Measurements from ENCODE around the gene SARS2.
A peak's percentile ranks its signal among the peaks of the same experiment; 100 is the strongest.

Gene SARS2

GRCh38 chr19:38913958-38914357 lies 16.6 kb downstream of the SARS2 start:
- H3K9ac ChIP-seq (ENCODE audit: low read depth, low read length, poor library complexity, severe bottlenecking), result no peak overlapping the region
- no peaks in the 10 kb centered on the region for H3K27me3 ChIP-seq (ENCODE audit: insufficient read depth, low read length, poor library complexity, severe bottlenecking)
- H3F3A ChIP-seq (ENCODE audit: low read depth), result no peaks in the 10 kb centered on the region
- TF ChIP-seq CTCF (conservative IDR thresholded peaks at IDR 0.05; ENCODE audit: low read length) (no peak), EZH2phosphoT487 (IDR thresholded peaks at IDR 0.05; ENCODE audit: borderline replicate concordance) (no peak)
- no peak overlapping the region for H3K4me3 ChIP-seq (ENCODE audit: low read length, poor library complexity, severe bottlenecking)
- H4K20me1 ChIP-seq (ENCODE audit: insufficient read depth, low read length, poor library complexity, severe bottlenecking), result no peaks in the 10 kb centered on the region
- no peaks in the 10 kb centered on the region for H3K36me3 ChIP-seq (ENCODE audit: insufficient read depth, low read length)
- H3K9me3 ChIP-seq (ENCODE audit: insufficient read depth, low read depth, low read length), result no peaks in the 10 kb centered on the region
- no peaks in the 10 kb centered on the region for H3K9me2 ChIP-seq (replicated peaks; ENCODE audit: low read depth, low read length)
- H2AFZ ChIP-seq (ENCODE audit: low read length), result no peak overlapping the region
- no peaks in the 10 kb centered on the region for H3K79me2 ChIP-seq (ENCODE audit: insufficient read depth, low read length)
- no peak overlapping the region for H3K4me2 ChIP-seq (ENCODE audit: low read depth, low read length, poor library complexity, severe bottlenecking)
- peaks cover 7% of the 10 kb centered on the region for H3K4me1 ChIP-seq (ENCODE audit: insufficient read depth, low read length, poor library complexity, severe bottlenecking)

GRCh38 chr19:38912600-38913514 lies 17.7 kb downstream of the SARS2 start:
- no peaks in the 10 kb centered on the region for H3K27me3 ChIP-seq (ENCODE audit: insufficient read depth, low read length, poor library complexity, severe bottlenecking)
- no peak overlapping the region for H2AFZ ChIP-seq (ENCODE audit: low read length)
- no peak overlapping the region for H3K4me2 ChIP-seq (ENCODE audit: low read depth, low read length, poor library complexity, severe bottlenecking)
- no peaks in the 10 kb centered on the region for H3K36me3 ChIP-seq (ENCODE audit: insufficient read depth, low read length)
- H3K4me1 ChIP-seq (ENCODE audit: insufficient read depth, low read length, poor library complexity, severe bottlenecking), result peaks cover 7% of the 10 kb centered on the region
- no peaks in the 10 kb centered on the region for H3K9me2 ChIP-seq (replicated peaks; ENCODE audit: low read depth, low read length)
- H3K4me3 ChIP-seq (ENCODE audit: low read length, poor library complexity, severe bottlenecking), result no peak overlapping the region
- no peaks in the 10 kb centered on the region for H3K9me3 ChIP-seq (ENCODE audit: insufficient read depth, low read depth, low read length)
- no peak for TF ChIP-seq EZH2phosphoT487 (IDR thresholded peaks at IDR 0.05; ENCODE audit: borderline replicate concordance)
- H3K79me2 ChIP-seq (ENCODE audit: insufficient read depth, low read length), result no peaks in the 10 kb centered on the region
- H4K20me1 ChIP-seq (ENCODE audit: insufficient read depth, low read length, poor library complexity, severe bottlenecking), result no peaks in the 10 kb centered on the region
- peak overlapping the region; percentile 17 for H3K9ac ChIP-seq (ENCODE audit: low read depth, low read length, poor library complexity, severe bottlenecking)
- no peaks in the 10 kb centered on the region for H3F3A ChIP-seq (ENCODE audit: low read depth)

GRCh38 chr19:38911388-38912001 lies 19.1 kb downstream of the SARS2 start:
- no peak overlapping the region for H3K9ac ChIP-seq (ENCODE audit: low read depth, low read length, poor library complexity, severe bottlenecking)
- TF ChIP-seq CTCF (conservative IDR thresholded peaks at IDR 0.05; ENCODE audit: low read length) (no peak), EZH2phosphoT487 (IDR thresholded peaks at IDR 0.05; ENCODE audit: borderline replicate concordance) (no peak)
- no peak overlapping the region for H3K4me3 ChIP-seq (ENCODE audit: low read length, poor library complexity, severe bottlenecking)
- H3K27me3 ChIP-seq (ENCODE audit: insufficient read depth, low read length, poor library complexity, severe bottlenecking), result no peaks in the 10 kb centered on the region
- H2AFZ ChIP-seq (ENCODE audit: low read length), result no peak overlapping the region
- no peaks in the 10 kb centered on the region for H3F3A ChIP-seq (ENCODE audit: low read depth)
- H3K9me2 ChIP-seq (replicated peaks; ENCODE audit: low read depth, low read length), result no peaks in the 10 kb centered on the region
- H4K20me1 ChIP-seq (ENCODE audit: insufficient read depth, low read length, poor library complexity, severe bottlenecking), result no peaks in the 10 kb centered on the region
- no peaks in the 10 kb centered on the region for H3K9me3 ChIP-seq (ENCODE audit: insufficient read depth, low read depth, low read length)
- H3K36me3 ChIP-seq (ENCODE audit: insufficient read depth, low read length), result no peaks in the 10 kb centered on the region
- no peaks in the 10 kb centered on the region for H3K79me2 ChIP-seq (ENCODE audit: insufficient read depth, low read length)
- H3K4me1 ChIP-seq (ENCODE audit: insufficient read depth, low read length, poor library complexity, severe bottlenecking), result peaks cover 7% of the 10 kb centered on the region
- H3K4me2 ChIP-seq (ENCODE audit: low read depth, low read length, poor library complexity, severe bottlenecking), result no peak overlapping the region

Data from Loucy (cell line).